Measurements from ENCODE around the gene DHDH. TPM values are rescaled to one million over a fixed set of nuclear protein-coding genes. Genes with fewer than 3 reads are reported as not detected.

Gene DHDH
- total and polyA plus RNA-seq, 2 of the 13 experiments (the other 11 are each of a cell fraction or from before 2014, with no cell fraction given) = 0.13 to 0.91 TPM

DNA sequence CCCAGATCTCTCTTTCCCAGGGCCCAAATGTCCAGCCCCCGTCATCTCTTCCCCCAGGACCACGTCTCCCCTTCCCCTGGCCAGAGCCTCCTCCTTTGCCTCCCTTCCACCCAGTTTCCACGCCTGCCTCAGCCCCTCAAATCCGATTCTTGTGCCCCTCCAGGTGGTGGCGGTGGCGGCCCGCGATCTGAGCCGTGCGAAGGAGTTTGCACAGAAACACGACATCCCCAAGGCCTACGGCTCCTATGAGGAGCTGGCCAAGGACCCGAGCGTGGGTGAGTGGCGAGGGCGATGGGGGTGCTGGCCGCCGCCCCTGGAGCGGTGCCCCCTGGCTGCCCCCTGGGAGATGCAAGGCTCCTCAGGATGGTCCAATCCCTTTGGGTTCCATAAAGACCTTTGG lies 1.3 kb downstream of the DHDH start (continued):
- TF ChIP-seq HNRNPK (IDR thresholded peaks at IDR 0.05; ENCODE audit: low read depth, low read length, poor library complexity, severe bottlenecking) (peak; percentile 16), SMC3 (IDR thresholded peaks at IDR 0.05; ENCODE audit: low read length) (peak; percentile 30; the same call in 1 of the 2 replicates), PCBP1 (IDR thresholded peaks at IDR 0.05; ENCODE audit: borderline replicate concordance, low read depth, low read length) (0 out of 2 replicates have a peak, but pooled peaks have one; percentile 59), ZNF550 (CRISPR knock-in tag; IDR thresholded peaks at IDR 0.05; ENCODE audit: borderline replicate concordance) (no peak), FIP1L1 (IDR thresholded peaks at IDR 0.05; ENCODE audit: borderline replicate concordance, insufficient read depth, low read depth, low read length) (no peak), ELF3 (CRISPR knock-in tag; IDR thresholded peaks at IDR 0.05) (no peak), HNRNPLL (IDR thresholded peaks at IDR 0.05; ENCODE audit: low read depth, low read length, poor library complexity, severe bottlenecking) (peak; percentile 21), ZNF563 (CRISPR knock-in tag; IDR thresholded peaks at IDR 0.05) (peak; percentile 38; the same call in 1 of the 2 replicates), THAP11 (CRISPR knock-in tag; IDR thresholded peaks at IDR 0.05) (peak; percentile 54), ZNF768 (CRISPR knock-in tag; IDR thresholded peaks at IDR 0.05) (no peak; the same call in 1 of the 2 replicates), RAD21 (CRISPR knock-in tag; IDR thresholded peaks at IDR 0.05) (peak; percentile 78), ZNF501 (CRISPR knock-in tag; IDR thresholded peaks at IDR 0.05) (0 out of 2 replicates have a peak, but pooled peaks have one; percentile 40)
- TF ChIP-seq, protein P1, sequence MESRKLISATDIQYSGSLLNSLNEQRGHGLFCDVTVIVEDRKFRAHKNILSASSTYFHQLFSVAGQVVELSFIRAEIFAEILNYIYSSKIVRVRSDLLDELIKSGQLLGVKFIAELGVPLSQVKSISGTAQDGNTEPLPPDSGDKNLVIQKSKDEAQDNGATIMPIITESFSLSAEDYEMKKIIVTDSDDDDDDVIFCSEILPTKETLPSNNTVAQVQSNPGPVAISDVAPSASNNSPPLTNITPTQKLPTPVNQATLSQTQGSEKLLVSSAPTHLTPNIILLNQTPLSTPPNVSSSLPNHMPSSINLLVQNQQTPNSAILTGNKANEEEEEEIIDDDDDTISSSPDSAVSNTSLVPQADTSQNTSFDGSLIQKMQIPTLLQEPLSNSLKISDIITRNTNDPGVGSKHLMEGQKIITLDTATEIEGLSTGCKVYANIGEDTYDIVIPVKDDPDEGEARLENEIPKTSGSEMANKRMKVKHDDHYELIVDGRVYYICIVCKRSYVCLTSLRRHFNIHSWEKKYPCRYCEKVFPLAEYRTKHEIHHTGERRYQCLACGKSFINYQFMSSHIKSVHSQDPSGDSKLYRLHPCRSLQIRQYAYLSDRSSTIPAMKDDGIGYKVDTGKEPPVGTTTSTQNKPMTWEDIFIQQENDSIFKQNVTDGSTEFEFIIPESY (CRISPR knock-in tag; IDR thresholded peaks at IDR 0.05) = peak; percentile 96
- TF ChIP-seq, protein P2, sequence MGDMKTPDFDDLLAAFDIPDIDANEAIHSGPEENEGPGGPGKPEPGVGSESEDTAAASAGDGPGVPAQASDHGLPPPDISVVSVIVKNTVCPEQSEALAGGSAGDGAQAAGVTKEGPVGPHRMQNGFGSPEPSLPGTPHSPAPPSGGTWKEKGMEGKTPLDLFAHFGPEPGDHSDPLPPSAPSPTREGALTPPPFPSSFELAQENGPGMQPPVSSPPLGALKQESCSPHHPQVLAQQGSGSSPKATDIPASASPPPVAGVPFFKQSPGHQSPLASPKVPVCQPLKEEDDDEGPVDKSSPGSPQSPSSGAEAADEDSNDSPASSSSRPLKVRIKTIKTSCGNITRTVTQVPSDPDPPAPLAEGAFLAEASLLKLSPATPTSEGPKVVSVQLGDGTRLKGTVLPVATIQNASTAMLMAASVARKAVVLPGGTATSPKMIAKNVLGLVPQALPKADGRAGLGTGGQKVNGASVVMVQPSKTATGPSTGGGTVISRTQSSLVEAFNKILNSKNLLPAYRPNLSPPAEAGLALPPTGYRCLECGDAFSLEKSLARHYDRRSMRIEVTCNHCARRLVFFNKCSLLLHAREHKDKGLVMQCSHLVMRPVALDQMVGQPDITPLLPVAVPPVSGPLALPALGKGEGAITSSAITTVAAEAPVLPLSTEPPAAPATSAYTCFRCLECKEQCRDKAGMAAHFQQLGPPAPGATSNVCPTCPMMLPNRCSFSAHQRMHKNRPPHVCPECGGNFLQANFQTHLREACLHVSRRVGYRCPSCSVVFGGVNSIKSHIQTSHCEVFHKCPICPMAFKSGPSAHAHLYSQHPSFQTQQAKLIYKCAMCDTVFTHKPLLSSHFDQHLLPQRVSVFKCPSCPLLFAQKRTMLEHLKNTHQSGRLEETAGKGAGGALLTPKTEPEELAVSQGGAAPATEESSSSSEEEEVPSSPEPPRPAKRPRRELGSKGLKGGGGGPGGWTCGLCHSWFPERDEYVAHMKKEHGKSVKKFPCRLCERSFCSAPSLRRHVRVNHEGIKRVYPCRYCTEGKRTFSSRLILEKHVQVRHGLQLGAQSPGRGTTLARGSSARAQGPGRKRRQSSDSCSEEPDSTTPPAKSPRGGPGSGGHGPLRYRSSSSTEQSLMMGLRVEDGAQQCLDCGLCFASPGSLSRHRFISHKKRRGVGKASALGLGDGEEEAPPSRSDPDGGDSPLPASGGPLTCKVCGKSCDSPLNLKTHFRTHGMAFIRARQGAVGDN (CRISPR knock-in tag; IDR thresholded peaks at IDR 0.05) = peak; percentile 62
- TF ChIP-seq, protein P3, sequence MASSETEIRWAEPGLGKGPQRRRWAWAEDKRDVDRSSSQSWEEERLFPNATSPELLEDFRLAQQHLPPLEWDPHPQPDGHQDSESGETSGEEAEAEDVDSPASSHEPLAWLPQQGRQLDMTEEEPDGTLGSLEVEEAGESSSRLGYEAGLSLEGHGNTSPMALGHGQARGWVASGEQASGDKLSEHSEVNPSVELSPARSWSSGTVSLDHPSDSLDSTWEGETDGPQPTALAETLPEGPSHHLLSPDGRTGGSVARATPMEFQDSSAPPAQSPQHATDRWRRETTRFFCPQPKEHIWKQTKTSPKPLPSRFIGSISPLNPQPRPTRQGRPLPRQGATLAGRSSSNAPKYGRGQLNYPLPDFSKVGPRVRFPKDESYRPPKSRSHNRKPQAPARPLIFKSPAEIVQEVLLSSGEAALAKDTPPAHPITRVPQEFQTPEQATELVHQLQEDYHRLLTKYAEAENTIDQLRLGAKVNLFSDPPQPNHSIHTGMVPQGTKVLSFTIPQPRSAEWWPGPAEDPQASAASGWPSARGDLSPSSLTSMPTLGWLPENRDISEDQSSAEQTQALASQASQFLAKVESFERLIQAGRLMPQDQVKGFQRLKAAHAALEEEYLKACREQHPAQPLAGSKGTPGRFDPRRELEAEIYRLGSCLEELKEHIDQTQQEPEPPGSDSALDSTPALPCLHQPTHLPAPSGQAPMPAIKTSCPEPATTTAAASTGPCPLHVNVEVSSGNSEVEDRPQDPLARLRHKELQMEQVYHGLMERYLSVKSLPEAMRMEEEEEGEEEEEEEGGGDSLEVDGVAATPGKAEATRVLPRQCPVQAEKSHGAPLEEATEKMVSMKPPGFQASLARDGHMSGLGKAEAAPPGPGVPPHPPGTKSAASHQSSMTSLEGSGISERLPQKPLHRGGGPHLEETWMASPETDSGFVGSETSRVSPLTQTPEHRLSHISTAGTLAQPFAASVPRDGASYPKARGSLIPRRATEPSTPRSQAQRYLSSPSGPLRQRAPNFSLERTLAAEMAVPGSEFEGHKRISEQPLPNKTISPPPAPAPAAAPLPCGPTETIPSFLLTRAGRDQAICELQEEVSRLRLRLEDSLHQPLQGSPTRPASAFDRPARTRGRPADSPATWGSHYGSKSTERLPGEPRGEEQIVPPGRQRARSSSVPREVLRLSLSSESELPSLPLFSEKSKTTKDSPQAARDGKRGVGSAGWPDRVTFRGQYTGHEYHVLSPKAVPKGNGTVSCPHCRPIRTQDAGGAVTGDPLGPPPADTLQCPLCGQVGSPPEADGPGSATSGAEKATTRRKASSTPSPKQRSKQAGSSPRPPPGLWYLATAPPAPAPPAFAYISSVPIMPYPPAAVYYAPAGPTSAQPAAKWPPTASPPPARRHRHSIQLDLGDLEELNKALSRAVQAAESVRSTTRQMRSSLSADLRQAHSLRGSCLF (CRISPR knock-in tag; IDR thresholded peaks at IDR 0.05; ENCODE audit: borderline replicate concordance) = no peak
- TF ChIP-seq, protein P4, sequence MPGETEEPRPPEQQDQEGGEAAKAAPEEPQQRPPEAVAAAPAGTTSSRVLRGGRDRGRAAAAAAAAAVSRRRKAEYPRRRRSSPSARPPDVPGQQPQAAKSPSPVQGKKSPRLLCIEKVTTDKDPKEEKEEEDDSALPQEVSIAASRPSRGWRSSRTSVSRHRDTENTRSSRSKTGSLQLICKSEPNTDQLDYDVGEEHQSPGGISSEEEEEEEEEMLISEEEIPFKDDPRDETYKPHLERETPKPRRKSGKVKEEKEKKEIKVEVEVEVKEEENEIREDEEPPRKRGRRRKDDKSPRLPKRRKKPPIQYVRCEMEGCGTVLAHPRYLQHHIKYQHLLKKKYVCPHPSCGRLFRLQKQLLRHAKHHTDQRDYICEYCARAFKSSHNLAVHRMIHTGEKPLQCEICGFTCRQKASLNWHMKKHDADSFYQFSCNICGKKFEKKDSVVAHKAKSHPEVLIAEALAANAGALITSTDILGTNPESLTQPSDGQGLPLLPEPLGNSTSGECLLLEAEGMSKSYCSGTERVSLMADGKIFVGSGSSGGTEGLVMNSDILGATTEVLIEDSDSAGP (CRISPR knock-in tag; IDR thresholded peaks at IDR 0.05; ENCODE audit: borderline replicate concordance) = peak; percentile 33; the same call in 1 of the 2 replicates
